NCI-H1436 (cell line): ENCODE measurements around the gene APOL1.
"Not testable (repeated sequence)": the region's sequence is repeated elsewhere in the genome, so short reads cannot be mapped to it uniquely, and the experiment has no call there.

Source experiments
- DNase-seq: peaks from one replicate; lab custom pipeline; 2025; lab: John Stamatoyannopoulos, UW

The APOL1 gene

GRCh38 chr22:36244522-36245391 lies 8.2 kb upstream of the APOL1 start:
- no peak for DNase-seq

GRCh38 chr22:36245805-36246356 lies 7.1 kb upstream of the APOL1 start:
- no peak for DNase-seq

GRCh38 chr22:36246718-36247117 lies 6.2 kb upstream of the APOL1 start:
- no peak for DNase-seq

GRCh38 chr22:36247955-36248354 lies 5.0 kb upstream of the APOL1 start:
- no peak for DNase-seq

GRCh38 chr22:36249160-36249559 lies 3.8 kb upstream of the APOL1 start:
- no peak for DNase-seq

- DNase-seq: not testable (repeated sequence)
Measured at GRCh38 chr22:36250292-36250960, 2.5 kb upstream of the APOL1 start.

- DNase-seq: not testable (repeated sequence)
Measured at GRCh38 chr22:36251979-36252608, 839 bp upstream of the APOL1 start.

- no peak for DNase-seq
Measured at GRCh38 chr22:36253523-36254490, 874 bp downstream of the APOL1 start.

- not testable (repeated sequence) for DNase-seq
Measured at GRCh38 chr22:36255572-36255971, 2.6 kb downstream of the APOL1 start.

GRCh38 chr22:36256478-36256877 lies 3.5 kb downstream of the APOL1 start:
- no peak for DNase-seq

- no peak for DNase-seq
Measured at GRCh38 chr22:36257308-36257707, 4.4 kb downstream of the APOL1 start.

GRCh38 chr22:36257948-36258670 lies 5.2 kb downstream of the APOL1 start:
- DNase-seq: no peak

GRCh38 chr22:36258701-36259614 lies 6.0 kb downstream of the APOL1 start:
- no peak for DNase-seq

- no peak for DNase-seq
Measured at GRCh38 chr22:36259615-36260300, 6.8 kb downstream of the APOL1 start.

- not testable (repeated sequence) for DNase-seq
Measured at GRCh38 chr22:36261675-36262074, 8.7 kb downstream of the APOL1 start.

- DNase-seq: not testable (repeated sequence)
Measured at GRCh38 chr22:36262307-36262706, 9.4 kb downstream of the APOL1 start.

GRCh38 chr22:36263216-36263673 lies 10.3 kb downstream of the APOL1 start:
- not testable (repeated sequence) for DNase-seq

- DNase-seq: not testable (repeated sequence)
Measured at GRCh38 chr22:36263886-36264664, 11.1 kb downstream of the APOL1 start.
